ENCODE measurements around the gene SCFD2.

DNA sequence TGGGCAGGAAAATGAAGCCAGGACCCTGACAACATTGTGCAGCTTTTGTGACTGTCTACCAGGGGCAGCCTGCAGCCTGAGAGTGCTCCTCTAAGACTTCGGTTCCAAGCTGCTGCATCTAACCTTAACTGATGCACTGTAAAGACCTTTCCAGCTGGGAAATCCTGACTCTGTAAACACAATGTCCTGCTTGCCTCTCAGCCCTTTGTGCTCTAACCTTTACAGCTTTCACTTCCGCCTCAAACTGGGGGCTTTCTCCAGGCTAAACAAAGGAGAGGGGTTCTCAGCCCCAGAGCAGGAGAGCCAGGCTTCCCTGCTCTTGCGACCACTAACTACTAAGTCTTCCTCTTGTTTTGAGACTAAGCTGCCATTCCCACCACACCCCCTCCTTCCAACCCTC lies 523.1 kb downstream of the SCFD2 start:
- TF ChIP-seq GATA3 (IDR thresholded peaks at IDR 0.05; ENCODE audit: low read depth, low read length) (no peak), GATA2 (IDR thresholded peaks at IDR 0.05; ENCODE audit: low read depth, low read length) (no peak)

Data from SH-SY5Y (cell line).